Measurements from ENCODE around the gene WFIKKN1.

DNA sequence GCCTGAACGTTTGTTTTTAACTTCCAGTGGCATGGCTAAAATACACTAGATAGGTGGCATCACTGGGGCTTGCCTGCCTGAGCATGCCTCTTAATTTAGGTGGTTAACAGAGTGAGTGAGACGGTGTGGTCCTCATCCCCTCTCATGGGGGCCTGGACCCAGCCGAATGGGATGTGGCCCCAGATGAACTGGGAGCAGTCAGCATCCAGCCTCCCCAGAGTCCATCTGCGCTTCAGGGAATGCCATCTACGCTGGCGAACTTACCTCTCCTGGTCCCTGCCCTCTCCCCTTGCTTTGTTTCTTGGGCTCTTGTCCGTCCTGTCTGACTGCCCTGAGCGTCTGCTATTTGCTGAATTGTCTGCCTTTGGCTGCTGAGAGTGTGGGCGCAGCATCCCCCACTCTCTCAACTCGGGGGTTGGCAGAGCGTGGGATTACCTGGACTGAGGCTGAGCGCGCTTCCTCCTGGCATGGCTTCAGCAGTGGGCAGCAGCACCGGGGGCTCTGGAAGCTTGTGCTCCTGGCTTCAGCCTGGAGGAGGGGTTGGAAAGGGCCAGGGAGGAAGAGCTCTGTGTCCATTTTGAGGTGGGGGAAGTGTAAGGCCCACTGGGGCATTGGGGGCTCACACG is 38.8 kb upstream of the WFIKKN1 start:
- TF ChIP-seq, protein P1, sequence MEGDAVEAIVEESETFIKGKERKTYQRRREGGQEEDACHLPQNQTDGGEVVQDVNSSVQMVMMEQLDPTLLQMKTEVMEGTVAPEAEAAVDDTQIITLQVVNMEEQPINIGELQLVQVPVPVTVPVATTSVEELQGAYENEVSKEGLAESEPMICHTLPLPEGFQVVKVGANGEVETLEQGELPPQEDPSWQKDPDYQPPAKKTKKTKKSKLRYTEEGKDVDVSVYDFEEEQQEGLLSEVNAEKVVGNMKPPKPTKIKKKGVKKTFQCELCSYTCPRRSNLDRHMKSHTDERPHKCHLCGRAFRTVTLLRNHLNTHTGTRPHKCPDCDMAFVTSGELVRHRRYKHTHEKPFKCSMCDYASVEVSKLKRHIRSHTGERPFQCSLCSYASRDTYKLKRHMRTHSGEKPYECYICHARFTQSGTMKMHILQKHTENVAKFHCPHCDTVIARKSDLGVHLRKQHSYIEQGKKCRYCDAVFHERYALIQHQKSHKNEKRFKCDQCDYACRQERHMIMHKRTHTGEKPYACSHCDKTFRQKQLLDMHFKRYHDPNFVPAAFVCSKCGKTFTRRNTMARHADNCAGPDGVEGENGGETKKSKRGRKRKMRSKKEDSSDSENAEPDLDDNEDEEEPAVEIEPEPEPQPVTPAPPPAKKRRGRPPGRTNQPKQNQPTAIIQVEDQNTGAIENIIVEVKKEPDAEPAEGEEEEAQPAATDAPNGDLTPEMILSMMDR (IDR thresholded peaks at IDR 0.05 in 8 of 11, conservative IDR thresholded peaks at IDR 0.05 in 3 of 11), result no peak
- TF ChIP-seq POLR2A (IDR thresholded peaks at IDR 0.05), result no peak

Measured in spleen (tissue), 7 donors.